HS-5 (cell line): ENCODE results near the gene PHF21A.
"Not testable (repeated sequence)": the region's sequence is repeated elsewhere in the genome, so short reads cannot be mapped to it uniquely, and the experiment has no call there.

Experiments
- DNase-seq: peaks from one replicate; pipeline ENCODE4 v3.0.0-alpha.2; 2012; ENCODE audit warnings: low read depth

Gene PHF21A

GRCh38 chr11:45982656-45983470 lies 138.4 kb downstream of the PHF21A start:
- DNase-seq = no peak

GRCh38 chr11:45981826-45982225 lies 139.4 kb downstream of the PHF21A start:
- DNase-seq = not testable (repeated sequence)

GRCh38 chr11:45974806-45975205 lies 146.4 kb downstream of the PHF21A start:
- no peak for DNase-seq

GRCh38 chr11:45973601-45974000 lies 147.7 kb downstream of the PHF21A start:
- DNase-seq = no peak

DNA sequence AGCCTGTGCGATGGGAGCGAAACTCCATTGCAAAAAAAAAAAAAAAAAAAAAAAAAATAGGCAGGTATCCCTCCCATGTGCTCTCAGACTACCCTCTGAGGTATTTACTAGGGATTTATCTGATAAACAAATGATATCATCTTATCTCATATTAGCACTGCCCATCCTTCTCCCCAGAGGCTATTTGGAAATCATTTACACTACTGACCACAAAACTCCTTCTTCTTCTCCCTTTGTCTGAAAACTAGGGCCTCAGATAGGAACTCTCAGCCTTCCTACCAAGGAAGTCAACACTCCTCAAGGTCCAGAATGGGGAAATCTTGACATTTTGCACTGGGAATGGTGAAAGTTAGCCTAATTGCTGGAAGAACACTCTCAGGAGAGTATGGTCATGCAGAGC lies 152.4 kb downstream of the PHF21A start:
- no peak for DNase-seq

DNA sequence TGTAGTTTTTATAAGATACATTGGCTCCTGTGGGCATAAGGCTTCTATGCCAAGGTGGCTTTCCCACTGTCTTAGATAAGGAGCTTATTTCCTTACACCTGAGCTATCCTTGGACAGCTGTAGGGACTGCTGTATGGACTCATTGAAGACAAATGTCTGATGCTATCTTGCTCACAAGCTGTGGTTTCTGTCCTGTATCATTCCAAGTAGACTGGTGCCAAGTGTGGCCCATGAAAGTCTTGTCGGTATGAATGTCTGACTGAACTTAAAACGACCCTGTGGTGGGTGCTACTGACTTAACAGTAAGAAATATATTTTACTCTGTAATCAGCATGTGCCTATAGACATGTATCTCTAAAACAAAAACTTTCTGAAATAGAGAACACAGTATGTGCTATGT lies 153.7 kb downstream of the PHF21A start:
- DNase-seq = no peak

DNA sequence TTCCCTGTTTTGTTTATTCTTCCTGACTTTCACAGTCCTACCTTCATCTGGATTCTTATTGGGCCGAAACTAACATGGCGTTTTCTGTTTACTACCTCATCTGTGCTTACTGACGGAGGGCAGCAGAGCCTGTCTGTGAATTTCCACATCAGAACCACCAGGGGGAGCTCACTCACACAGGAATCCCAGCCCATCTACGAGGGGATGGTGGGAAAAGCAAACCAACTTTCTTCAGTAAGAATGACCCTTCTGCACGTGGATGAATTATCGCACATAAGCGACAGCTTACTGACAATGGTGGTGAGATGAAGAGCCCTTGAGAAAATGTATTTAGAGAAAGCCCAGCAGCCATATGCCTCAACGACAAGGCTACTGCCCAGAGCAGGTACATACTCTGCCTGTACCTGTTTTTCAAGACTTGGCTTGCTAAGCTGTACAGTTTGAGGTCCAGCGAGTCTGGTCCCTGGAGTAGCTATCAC lies 156.3 kb downstream of the PHF21A start:
- DNase-seq = peak; percentile 34

DNA sequence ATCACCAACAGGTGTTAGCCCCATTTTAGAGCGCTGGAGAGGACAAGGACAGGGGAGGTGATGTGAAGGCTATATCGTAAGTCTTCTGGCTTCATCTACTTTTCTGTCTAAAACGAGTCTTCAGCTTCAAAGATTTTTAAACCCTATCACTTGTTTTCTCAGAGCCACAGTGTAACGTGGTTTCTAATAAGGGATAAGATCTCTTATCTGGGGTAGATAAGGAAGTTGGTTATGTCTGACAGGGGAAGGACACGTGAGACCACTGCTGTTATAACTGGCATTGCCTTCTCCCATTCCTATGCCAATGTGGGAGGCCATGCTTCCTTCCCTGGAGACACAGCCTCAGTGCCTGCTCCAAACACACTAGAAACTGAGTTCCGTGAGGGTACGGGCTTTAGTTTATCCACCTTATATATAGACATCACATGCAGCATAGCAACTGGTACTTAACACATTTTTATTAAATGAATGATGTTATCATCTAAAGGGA lies 159.5 kb downstream of the PHF21A start:
- no peak for DNase-seq

- DNase-seq = no peak
These were observed 160.7 kb downstream of the PHF21A start for GRCh38 chr11:45960387-45961095.

DNA sequence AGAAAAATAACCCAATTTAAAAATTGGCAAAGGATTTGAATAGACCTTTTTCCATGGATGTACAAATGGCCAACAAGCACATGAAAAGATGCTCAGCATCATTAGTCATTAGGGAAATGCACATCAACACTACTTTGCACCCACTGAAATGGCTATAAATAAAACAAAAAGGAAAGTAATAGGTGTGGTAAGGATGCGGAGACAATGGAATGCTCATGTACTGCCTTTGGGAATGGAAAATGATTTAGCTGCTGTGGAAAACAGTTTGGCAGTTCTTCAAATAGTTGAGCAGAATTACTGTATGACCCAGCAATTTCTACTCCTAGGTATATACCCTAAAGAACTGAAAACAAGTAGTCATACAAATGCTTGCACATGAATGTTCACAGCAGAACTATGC lies 161.4 kb downstream of the PHF21A start:
- no peak for DNase-seq

GRCh38 chr11:45949992-45950407 lies 171.3 kb downstream of the PHF21A start:
- DNase-seq = no peak

- DNase-seq = no peak
These were observed 172.9 kb downstream of the PHF21A start for GRCh38 chr11:45948356-45948755.

DNA sequence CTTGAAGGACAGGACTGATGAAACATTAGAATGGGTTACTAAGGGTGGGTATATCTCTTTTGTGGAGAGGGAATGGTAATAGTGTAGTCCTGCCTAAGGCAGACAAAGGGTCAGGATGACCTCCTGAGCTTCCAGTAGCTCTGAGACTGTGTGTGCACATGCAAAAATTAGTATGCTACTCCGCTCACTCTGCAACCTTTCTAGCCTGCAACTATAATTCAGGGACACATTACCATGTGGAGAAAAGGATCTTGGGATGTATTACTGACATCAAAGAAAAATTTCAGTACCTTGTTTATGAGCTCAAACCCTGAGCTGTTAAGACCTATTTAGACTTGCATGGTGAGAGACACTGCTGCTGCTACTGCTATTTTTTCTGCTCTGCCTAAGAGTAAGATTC lies 173.4 kb downstream of the PHF21A start:
- DNase-seq = no peak

DNA sequence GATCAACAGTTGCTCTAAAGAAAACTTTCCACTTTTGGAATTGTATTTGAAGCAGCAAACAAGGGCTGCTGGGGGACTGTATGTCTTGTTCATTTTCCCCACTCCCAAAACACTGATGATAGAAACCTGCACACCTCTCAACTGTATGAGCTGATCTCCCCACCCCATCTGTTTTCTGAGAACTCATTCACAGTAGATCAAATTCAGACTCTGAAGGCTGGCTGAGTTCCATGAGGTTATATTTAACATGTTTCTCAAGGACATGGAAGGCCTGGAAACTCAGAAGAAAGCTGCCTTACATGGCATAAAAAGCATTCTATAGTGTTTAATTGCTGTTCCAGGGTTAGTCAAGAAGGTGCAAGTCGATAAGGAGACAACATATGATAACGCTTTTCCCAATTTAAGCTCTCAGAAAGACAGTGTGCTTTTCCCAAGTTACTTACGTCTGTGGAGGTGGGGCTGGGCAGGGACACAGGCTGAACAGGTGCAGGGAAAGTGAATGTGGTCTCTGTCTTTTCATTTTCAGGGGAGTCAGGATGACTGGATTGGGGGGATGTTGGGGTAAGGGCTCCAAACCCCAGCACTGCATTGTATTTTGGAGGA lies 175.8 kb downstream of the PHF21A start:
- no peak for DNase-seq

DNA sequence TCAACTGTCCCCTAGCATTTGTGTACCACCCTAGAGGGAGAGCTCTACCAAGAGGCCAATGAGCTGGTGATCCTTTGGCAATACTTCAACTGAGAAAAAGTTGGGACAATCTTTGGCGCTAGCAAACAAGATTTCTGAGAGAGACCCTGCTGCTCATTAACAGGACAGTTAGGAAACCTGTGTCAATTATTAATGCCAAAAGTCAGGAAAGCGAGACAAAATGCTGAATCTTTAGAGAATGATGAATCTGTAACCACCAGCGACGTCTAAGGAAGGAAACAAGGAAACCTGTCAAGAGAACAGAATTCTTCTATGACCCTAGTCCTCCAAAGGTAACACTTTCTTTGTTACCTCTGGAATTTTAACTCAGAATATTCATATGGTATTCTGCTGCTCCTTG lies 178.9 kb downstream of the PHF21A start:
- DNase-seq = no peak

- DNase-seq = no peak
These were observed 180.0 kb downstream of the PHF21A start for GRCh38 chr11:45941285-45941684.

- no peak for DNase-seq
These were observed 181.4 kb downstream of the PHF21A start for GRCh38 chr11:45939836-45940235.

- no peak for DNase-seq
These were observed 183.3 kb downstream of the PHF21A start for GRCh38 chr11:45937916-45938315.

GRCh38 chr11:45936511-45937054 lies 184.7 kb downstream of the PHF21A start:
- DNase-seq = no peak

- DNase-seq = no peak
These were observed 185.7 kb downstream of the PHF21A start for GRCh38 chr11:45935349-45936064.

DNA sequence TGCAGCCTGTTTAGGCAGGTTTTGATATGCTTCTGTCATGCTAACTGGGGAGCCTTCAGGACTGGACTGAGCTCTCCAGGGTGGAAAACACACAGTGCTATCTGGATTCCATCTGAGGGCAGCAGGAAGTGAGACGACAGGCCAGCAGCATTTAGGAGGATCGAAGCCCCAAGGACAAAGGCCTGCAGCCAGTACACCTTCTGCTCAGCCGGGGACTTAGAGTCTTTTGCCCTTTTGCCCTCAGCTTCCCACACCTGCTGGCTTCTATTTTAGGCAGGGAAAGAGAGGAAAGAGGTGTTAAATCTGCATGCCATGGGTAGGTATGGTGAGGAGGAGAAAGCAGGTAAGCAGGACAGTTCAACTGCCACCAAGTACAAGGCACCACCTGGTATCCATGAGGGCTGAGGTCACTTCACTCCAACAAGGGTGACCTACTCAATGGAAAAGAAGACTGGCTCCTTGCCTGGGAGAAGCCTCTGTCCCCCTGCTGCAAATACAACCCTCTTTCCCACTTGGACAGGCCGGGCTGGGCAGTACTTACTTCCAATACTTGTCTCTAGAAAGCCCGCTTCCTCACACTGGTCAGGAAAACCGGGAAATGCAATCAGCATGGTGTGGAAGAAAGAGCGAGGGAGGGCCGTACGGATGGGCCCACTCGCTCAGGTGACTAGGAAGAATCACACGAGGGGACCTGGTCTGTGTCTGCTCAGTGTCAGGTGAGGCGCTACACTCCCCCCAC lies 186.5 kb downstream of the PHF21A start:
- no peak for DNase-seq
